GM12878 (cell line): ENCODE measurements around the gene HDAC9. TPM values are rescaled to one million over a fixed set of nuclear protein-coding genes. Genes with fewer than 3 reads are reported as not detected.

ENCODE experiments used
- ATAC-seq: fragments of 200-7000 bp; cut with Tn5 transposase; 3 replicates; pipeline ENCODE4 v1.9.1; 2020; ENCODE audit warnings: mild to moderate bottlenecking, moderate library complexity
- BruUV-seq: library from RNA; stranded (reverse); fragments of 400-500 nt; replicated peaks from 2 replicates; lab custom pipeline; 2021; lab: Mats Ljungman, UMichigan
- CTCF ChIA-PET: fragments of 300-600 bp; sonication (Branson Sonifier 250); formaldehyde crosslinking; extraction: SDS; loops from one replicate; lab custom pipeline; 2021; ENCODE audit warnings: inconsistent platforms; lab: Yijun Ruan, JAX
- POLR2A ChIA-PET: fragments of 350-600 bp; formaldehyde crosslinking; extraction: SDS; loops from one replicate; lab custom pipeline; 2021; ENCODE audit warnings: inconsistent platforms; lab: Charles Lee
- RAD21 ChIA-PET: fragments of 300-600 bp; sonication (Branson Sonifier 250); formaldehyde crosslinking; loops from one replicate; lab custom pipeline; 2023; ENCODE audit warnings: antibody characterized with exemption; ENCODE audit not compliant: unreplicated experiment; lab: Charles Lee
- SMC1A ChIA-PET: fragments of 300-600 bp; sonication (Branson Sonifier 250); formaldehyde crosslinking; loops from one replicate; lab custom pipeline; 2023; ENCODE audit not compliant: unreplicated experiment, uncharacterized antibody; lab: Charles Lee
- DNase-seq: peaks from one replicate; pipeline ENCODE4 v3.0.0-alpha.2; 2011; ENCODE audit warnings: low read depth, low spot score
- FAIRE-seq: peaks from 3 replicates; lab custom pipeline; 2011; peaks lifted over from hg19 to GRCh38; lab: Jason Lieb, UNC
- H2AFZ ChIP-seq: 2 replicates; pipeline ENCODE4 v1.6.0; 2011; ENCODE audit warnings: low read depth, low read length, control low read depth; ENCODE audit not compliant: control insufficient read depth
- H3K27ac ChIP-seq: 2 replicates; pipeline ENCODE4 v1.5.1; 2011; ENCODE audit warnings: control low read depth; ENCODE audit not compliant: control insufficient read depth, insufficient read depth
- H3K27me3 ChIP-seq, 2 experiments: replicated peaks in 1 of 2; 2 replicates each; pipeline versions ENCODE4 v1.6.0 to v1.6.1; 2011; ENCODE audit warnings: low read length in 1 of 2; ENCODE audit not compliant: control insufficient read depth in 2 of 2, insufficient read depth in 2 of 2
- H3K36me3 ChIP-seq, 2 experiments: 2 replicates each; pipeline ENCODE4 v1.5.1; 2011; ENCODE audit warnings: low read length in 1 of 2; ENCODE audit not compliant: control insufficient read depth in 2 of 2, insufficient read depth in 2 of 2
- H3K4me1 ChIP-seq: 2 replicates; pipeline ENCODE4 v1.6.1; 2011; ENCODE audit warnings: mild to moderate bottlenecking, low read length, moderate library complexity, mixed read lengths; ENCODE audit not compliant: control insufficient read depth, insufficient read depth
- H3K4me2 ChIP-seq: 2 replicates; pipeline ENCODE4 v1.6.0; 2011; ENCODE audit warnings: control low read depth; ENCODE audit not compliant: control insufficient read depth, insufficient read depth
- H3K4me3 ChIP-seq: fragments of 200-600 bp; sonication (generic); 2 replicates; pipeline ENCODE4 v1.5.1; 2016
- H3K79me2 ChIP-seq: 2 replicates; pipeline ENCODE4 v1.6.0; 2011; ENCODE audit warnings: low read length; ENCODE audit not compliant: control insufficient read depth, insufficient read depth
- H3K9ac ChIP-seq: 2 replicates; pipeline ENCODE4 v1.8.0; 2011; ENCODE audit warnings: low read length, control low read depth, mixed read lengths; ENCODE audit not compliant: control insufficient read depth, insufficient read depth
- H3K9me3 ChIP-seq: replicated peaks from 3 replicates; pipeline ENCODE4 v1.5.1; 2011; ENCODE audit warnings: mild to moderate bottlenecking, low read length; ENCODE audit not compliant: control insufficient read depth, insufficient read depth
- H4K20me1 ChIP-seq: 2 replicates; pipeline ENCODE4 v1.6.0; 2011; ENCODE audit not compliant: control insufficient read depth, insufficient read depth
- BACH1 ChIP-seq: fragments of 450-650 bp; IDR thresholded peaks from 2 replicates; pipeline ENCODE4 v1.6.1; 2017; ENCODE audit warnings: mild to moderate bottlenecking, borderline replicate concordance
- BRCA1 ChIP-seq: IDR thresholded peaks from 2 replicates; pipeline ENCODE4 v1.6.1; 2011; ENCODE audit warnings: low read depth, low read length, improper control_type of control experiment
- CBFB ChIP-seq: IDR thresholded peaks from 2 replicates; pipeline ENCODE4 v1.6.1; 2016; ENCODE audit warnings: antibody characterized with exemption, low read depth
- CEBPB ChIP-seq, 2 experiments: fragments of 150-350 bp in 1 of 2; IDR thresholded peaks; 2 replicates each; pipeline ENCODE4 v1.6.1; 2012 to 2014; ENCODE audit warnings: low read depth in 2 of 2, low read length in 2 of 2, borderline replicate concordance in 1 of 2, inconsistent platforms in 1 of 2
- CHD1 ChIP-seq: IDR thresholded peaks from 2 replicates; pipeline ENCODE4 v1.6.1; 2012; ENCODE audit warnings: low read depth, low read length, improper control_type of control experiment
- DPF2 ChIP-seq: fragments of 450-650 bp; IDR thresholded peaks from 2 replicates; pipeline ENCODE4 v1.6.1; 2017; ENCODE audit warnings: mild to moderate bottlenecking
- MYB ChIP-seq: fragments of 150-350 bp; IDR thresholded peaks from 2 replicates; pipeline ENCODE4 v1.6.1; 2014; ENCODE audit warnings: mild to moderate bottlenecking, low read depth, low read length, borderline replicate concordance
- NR2C2 ChIP-seq: IDR thresholded peaks from 2 replicates; pipeline ENCODE4 v1.6.1; 2011; ENCODE audit warnings: borderline replicate concordance, low read depth; ENCODE audit not compliant: control insufficient read depth, insufficient read length
- PAX8 ChIP-seq: fragments of 450-650 bp; IDR thresholded peaks from 2 replicates; pipeline ENCODE4 v1.6.1; 2017; ENCODE audit warnings: mild to moderate bottlenecking, moderate library complexity
- RELA ChIP-seq: fragments of 450-650 bp; IDR thresholded peaks from 2 replicates; pipeline ENCODE4 v1.8.0; 2014; ENCODE audit warnings: borderline replicate concordance; ENCODE audit not compliant: partially characterized antibody
- SMAD1 ChIP-seq: fragments of 450-650 bp; IDR thresholded peaks from 2 replicates; pipeline ENCODE4 v1.6.1; 2018; ENCODE audit warnings: mild to moderate bottlenecking, low read depth; ENCODE audit not compliant: partially characterized antibody
- SMAD5 ChIP-seq: IDR thresholded peaks from 2 replicates; pipeline ENCODE4 v1.6.1; 2016; ENCODE audit warnings: antibody characterized with exemption, low read depth
- SMARCA5 ChIP-seq: fragments of 450-650 bp; IDR thresholded peaks from 2 replicates; pipeline ENCODE4 v1.6.1; 2017; ENCODE audit warnings: mild to moderate bottlenecking
- SPI1 ChIP-seq: IDR thresholded peaks from 2 replicates; pipeline ENCODE4 v1.6.1; 2011; ENCODE audit warnings: low read depth, mild to moderate bottlenecking, low read length, moderate library complexity, borderline replicate concordance; ENCODE audit not compliant: insufficient read depth
- STAT3 ChIP-seq: IDR thresholded peaks from 2 replicates; pipeline ENCODE4 v1.6.1; 2011; ENCODE audit warnings: low read depth, low read length, improper control_type of control experiment
- SUPT20H ChIP-seq: IDR thresholded peaks from 2 replicates; pipeline ENCODE4 v1.6.1; 2011; ENCODE audit warnings: low read depth, mild to moderate bottlenecking, low read length, moderate library complexity, borderline replicate concordance; ENCODE audit not compliant: control insufficient read depth
- TAF1 ChIP-seq: IDR thresholded peaks from 2 replicates; pipeline ENCODE4 v1.6.1; 2011; ENCODE audit warnings: mild to moderate bottlenecking, low read depth, low read length, borderline replicate concordance
- TBL1XR1 ChIP-seq: IDR thresholded peaks from 2 replicates; pipeline ENCODE4 v1.6.1; 2012; ENCODE audit warnings: low read depth, low read length, improper control_type of control experiment
- WGBS: methylation state at CpG from one replicate; pipeline ENCODE4 v1.1.6; 2016; ENCODE audit warnings: low lambda C conversion rate; ENCODE audit not compliant: insufficient replicate concordance, insufficient coverage; ENCODE audit errors: missing lambda C conversion rate; 5-methylcytosine and 5-hydroxymethylcytosine counted together
- in situ Hi-C: fragments of 300-500 bp; cut with MboI; formaldehyde crosslinking; loops from 9 replicates; pipeline ENCODE4 v1.14.3; 2018; ENCODE audit warnings: mixed read lengths
- intact Hi-C: fragments of 100-400 bp; cut with micrococcal nuclease; formaldehyde crosslinking; loops from one replicate; pipeline ENCODE4 v1.14.2; 2022; ENCODE audit not compliant: unreplicated experiment
- polyA plus RNA-seq, 11 experiments: library from polyadenylated mRNA; depleted of rRNA in 4 of 11; unstranded in 6 of 11; stranded (reverse) in 5 of 11; fragments of >200 nt; fragmentation: Nextera tagmentation in 4 of 11; fragmentation: Illumina TruSeq in 1 of 11; extraction: Ambion mirVana in 4 of 11; extraction: Trizol in 1 of 11; gene quantifications; 1 replicate in 1 of 11; 2 replicates in 10 of 11; pipeline versions ENCODE4 v1.2.1 to v1.2.3, GENCODE V29; 2011 to 2016; ENCODE audit warnings: inconsistent platforms in 2 of 11, missing spikeins in 2 of 11, low read depth in 1 of 11
- total RNA-seq, 4 experiments: library from RNA; depleted of rRNA in 3 of 4; stranded (reverse); fragments of >200 nt in 3 of 4; fragmentation: Illumina TruSeq in 1 of 4; extraction: Trizol in 1 of 4; gene quantifications; 2 replicates each; pipeline versions ENCODE4 v1.2.1 to v1.2.3, GENCODE V29; 2013 to 2021
- TF ChIP-seq, protein P1 (sequence below): fragments of 450-650 bp; IDR thresholded peaks from 2 replicates; pipeline ENCODE4 v1.6.1; 2018; ENCODE audit warnings: borderline replicate concordance, mild to moderate bottlenecking; ENCODE audit not compliant: partially characterized antibody

The HDAC9 gene
- total and polyA plus RNA-seq, 10 of the 15 experiments (the other 5 are each of a cell fraction or from before 2014, with no cell fraction given) = 0.73 to 12.8 (median 0.92) TPM

DNA sequence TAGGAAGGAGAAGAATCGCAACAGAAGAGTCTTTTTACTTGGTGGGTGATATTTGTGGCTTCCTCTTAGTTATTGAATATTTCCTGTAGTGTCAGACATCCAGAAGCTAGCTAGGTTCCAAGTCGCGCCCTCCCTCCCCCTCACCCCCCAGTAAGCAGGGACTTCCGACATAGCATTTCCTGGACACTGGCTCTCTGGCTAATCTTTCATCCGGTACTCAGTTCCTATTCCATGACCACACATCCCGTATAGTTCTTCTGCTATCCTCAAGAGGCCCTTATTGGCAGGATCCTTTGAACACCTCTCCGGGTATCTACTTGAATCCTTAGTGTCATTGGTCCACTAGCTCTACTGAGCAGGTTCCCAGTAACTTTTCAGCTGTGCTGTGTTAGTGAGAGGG lies 167.8 kb downstream of the HDAC9 start:
- WGBS = 89% methylated on average over 7 of the region's 7 CpGs
- Histone ChIP-seq H3K9me3 (no peaks in the 10 kb centered on the region), H3K27me3 (no peaks in the 10 kb centered on the region), H3K4me1 (no peaks in the 10 kb centered on the region), H3K79me2 (no peaks in the 10 kb centered on the region), H3K4me3 (no peak overlapping the region), H4K20me1 (no peaks in the 10 kb centered on the region), H3K4me2 (no peak overlapping the region), H3K27ac (no peak overlapping the region), H3K36me3 (no peaks in the 10 kb centered on the region), H3K9ac (no peak overlapping the region), H2AFZ (no peak overlapping the region)
- no peak for TF ChIP-seq CBFB
- TF ChIP-seq NR2C2 = no peak
- TF ChIP-seq PAX8 = no peak
- TF ChIP-seq SPI1 = no peak
- TF ChIP-seq, protein P1, sequence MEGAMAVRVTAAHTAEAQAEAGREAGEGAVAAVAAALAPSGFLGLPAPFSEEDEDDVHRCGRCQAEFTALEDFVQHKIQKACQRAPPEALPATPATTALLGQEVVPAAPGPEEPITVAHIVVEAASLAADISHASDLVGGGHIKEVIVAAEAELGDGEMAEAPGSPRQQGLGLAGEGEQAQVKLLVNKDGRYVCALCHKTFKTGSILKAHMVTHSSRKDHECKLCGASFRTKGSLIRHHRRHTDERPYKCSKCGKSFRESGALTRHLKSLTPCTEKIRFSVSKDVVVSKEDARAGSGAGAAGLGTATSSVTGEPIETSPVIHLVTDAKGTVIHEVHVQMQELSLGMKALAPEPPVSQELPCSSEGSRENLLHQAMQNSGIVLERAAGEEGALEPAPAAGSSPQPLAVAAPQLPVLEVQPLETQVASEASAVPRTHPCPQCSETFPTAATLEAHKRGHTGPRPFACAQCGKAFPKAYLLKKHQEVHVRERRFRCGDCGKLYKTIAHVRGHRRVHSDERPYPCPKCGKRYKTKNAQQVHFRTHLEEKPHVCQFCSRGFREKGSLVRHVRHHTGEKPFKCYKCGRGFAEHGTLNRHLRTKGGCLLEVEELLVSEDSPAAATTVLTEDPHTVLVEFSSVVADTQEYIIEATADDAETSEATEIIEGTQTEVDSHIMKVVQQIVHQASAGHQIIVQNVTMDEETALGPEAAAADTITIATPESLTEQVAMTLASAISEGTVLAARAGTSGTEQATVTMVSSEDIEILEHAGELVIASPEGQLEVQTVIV = no peak
- no peak for TF ChIP-seq DPF2
- TF ChIP-seq MYB = no peak
- no peak for TF ChIP-seq CEBPB (IDR thresholded peaks at IDR 0.05; ENCODE audit: borderline replicate concordance in 1 of 2, low read depth in 2 of 2, low read length in 2 of 2)
- no peak for TF ChIP-seq BRCA1
- no peak for TF ChIP-seq SMAD5
- TF ChIP-seq TAF1 = no peak
- TF ChIP-seq SMARCA5 = no peak
- no peak for TF ChIP-seq BACH1
- no peak for TF ChIP-seq RELA
- TF ChIP-seq TBL1XR1 = no peak
- no peak for TF ChIP-seq STAT3
- TF ChIP-seq SUPT20H = no peak
- TF ChIP-seq CHD1 = no peak
- TF ChIP-seq SMAD1 = no peak
- POLR2A ChIA-PET = interaction anchor here (0.5 kb wide), 1 partner anchor 126 kb away, joined by 11 read pairs; no protein-coding TSS in a partner anchor
- FAIRE-seq (no peak), ATAC-seq (no peak), DNase-seq (no peak)
- SMC1A ChIA-PET = interaction anchor here (1.9 to 3.1 kb wide), 3 partner anchors 14 to 311 kb away, joined by 4 to 30 read pairs (median 4); no protein-coding TSS in a partner anchor
- intact Hi-C loops = no loop called here
- RAD21 ChIA-PET = no interaction called here
- in situ Hi-C loops = loop anchor here (5.0 kb wide), 1 partner anchor 311 kb away; no protein-coding TSS in a partner anchor
- CTCF ChIA-PET = interaction anchor here (1.2 to 3.8 kb wide), 3 partner anchors 9 to 311 kb away, joined by 5 to 58 read pairs (median 14); no protein-coding TSS in a partner anchor
- no TSS peak for BruUV-seq
